Retinal pigment epithelial cell (primary cell): ENCODE data around the gene ERC2.

Experiments
- DNase-seq: peaks from one replicate; pipeline ENCODE4 v3.0.0-alpha.2; 2010; ENCODE audit warnings: low read depth
- H3K4me3 ChIP-seq: 2 replicates; pipeline ENCODE4 v1.5.1; 2011; ENCODE audit warnings: mild to moderate bottlenecking, low read length, control low read depth, moderate library complexity
- TF ChIP-seq, protein P1 (sequence below): conservative IDR thresholded peaks from 2 replicates; pipeline ENCODE4 v1.5.1; 2011; ENCODE audit warnings: low read depth, low read length, control low read depth, inconsistent platforms

The ERC2 gene

DNA sequence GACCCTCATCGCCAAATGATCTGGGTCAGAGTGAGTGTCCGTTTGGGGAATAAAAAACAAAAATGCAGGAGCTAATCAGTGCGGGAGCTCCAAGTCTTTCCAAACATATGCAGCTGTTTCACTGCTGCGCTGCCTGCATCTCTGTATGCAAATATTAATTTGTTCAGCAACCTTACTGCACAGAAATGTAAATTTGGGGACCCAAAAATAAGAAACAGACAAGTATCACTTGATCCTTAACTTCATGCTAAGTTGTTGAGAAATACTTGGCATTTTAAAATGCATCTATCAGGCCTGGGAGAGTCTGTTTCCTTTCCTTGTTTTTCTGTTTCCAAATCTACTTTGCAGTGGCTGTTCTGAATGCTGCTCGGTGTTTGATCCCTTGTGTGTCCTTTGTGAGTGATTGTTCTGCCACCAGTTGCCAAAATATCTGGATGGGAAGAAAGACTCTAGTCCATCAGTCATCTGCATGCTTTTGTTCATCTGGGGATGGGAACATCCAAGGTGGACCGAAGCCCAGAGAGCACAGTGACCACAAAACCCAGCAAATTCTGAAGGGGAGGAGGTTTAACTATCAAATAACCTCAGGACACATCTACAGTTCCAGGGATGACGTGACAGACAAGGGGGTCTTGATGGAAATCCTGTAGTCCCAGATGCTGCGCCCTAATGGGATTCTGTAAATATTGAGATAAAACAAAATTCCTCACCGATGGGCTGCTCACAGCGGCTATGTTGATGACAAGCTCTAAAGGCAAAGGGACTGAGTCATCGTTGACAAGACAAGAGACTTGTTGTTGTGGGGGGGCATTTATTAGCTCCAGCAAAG lies 781.6 kb downstream of the ERC2 start:
- no peak overlapping the region for H3K4me3 ChIP-seq
- TF ChIP-seq, protein P1, sequence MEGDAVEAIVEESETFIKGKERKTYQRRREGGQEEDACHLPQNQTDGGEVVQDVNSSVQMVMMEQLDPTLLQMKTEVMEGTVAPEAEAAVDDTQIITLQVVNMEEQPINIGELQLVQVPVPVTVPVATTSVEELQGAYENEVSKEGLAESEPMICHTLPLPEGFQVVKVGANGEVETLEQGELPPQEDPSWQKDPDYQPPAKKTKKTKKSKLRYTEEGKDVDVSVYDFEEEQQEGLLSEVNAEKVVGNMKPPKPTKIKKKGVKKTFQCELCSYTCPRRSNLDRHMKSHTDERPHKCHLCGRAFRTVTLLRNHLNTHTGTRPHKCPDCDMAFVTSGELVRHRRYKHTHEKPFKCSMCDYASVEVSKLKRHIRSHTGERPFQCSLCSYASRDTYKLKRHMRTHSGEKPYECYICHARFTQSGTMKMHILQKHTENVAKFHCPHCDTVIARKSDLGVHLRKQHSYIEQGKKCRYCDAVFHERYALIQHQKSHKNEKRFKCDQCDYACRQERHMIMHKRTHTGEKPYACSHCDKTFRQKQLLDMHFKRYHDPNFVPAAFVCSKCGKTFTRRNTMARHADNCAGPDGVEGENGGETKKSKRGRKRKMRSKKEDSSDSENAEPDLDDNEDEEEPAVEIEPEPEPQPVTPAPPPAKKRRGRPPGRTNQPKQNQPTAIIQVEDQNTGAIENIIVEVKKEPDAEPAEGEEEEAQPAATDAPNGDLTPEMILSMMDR, result no peak
- DNase-seq, result no peak

DNA sequence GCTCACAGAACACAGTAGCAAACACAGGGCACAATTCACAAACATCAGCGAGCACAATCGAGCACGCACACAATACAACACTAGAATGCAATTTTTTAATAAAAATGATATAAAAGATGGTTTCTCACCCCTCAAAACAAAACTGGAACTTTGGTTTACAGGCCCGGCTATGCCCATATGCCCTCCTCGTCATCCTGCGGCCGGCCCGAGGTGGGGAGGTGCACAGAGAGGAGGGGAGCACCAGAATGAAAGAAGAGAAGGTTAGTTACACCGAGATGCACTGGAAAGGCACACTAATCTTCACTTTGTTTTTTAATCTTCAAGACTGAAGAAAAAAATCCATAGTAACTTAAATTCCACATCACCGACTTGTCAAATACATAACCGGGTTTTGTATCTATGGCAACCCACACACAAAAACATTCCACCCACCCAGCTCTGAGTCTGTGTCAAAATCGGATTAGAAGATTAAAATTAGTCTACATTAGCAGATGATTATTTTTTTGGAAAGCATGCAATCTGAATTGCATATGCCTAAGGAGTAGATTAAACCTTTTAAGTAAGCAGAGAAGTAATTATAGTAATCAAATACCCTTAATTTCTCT lies 784.5 kb downstream of the ERC2 start:
- peak; percentile 98 for DNase-seq
- no peak overlapping the region for H3K4me3 ChIP-seq
- TF ChIP-seq, protein P1, result no peak

DNA sequence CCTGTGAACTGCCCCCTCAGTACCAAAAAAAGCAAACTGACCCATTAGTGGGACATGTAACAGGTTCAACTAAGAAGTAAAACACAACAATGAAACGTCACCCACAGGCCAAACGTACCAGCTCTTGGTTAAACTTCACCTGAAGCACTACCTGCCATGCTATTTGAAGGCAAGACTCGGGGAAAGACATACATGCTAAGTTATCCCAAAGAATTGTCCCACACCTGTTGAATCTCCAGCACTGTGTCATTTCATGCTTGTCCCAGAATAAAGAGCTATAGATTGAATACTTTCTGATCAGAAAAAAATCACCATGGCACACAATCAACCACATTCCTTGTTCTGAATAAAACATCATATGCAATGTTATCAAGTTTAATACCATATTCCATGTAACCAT lies 785.8 kb downstream of the ERC2 start:
- DNase-seq, result no peak
- TF ChIP-seq, protein P1, result no peak
- no peak overlapping the region for H3K4me3 ChIP-seq

DNA sequence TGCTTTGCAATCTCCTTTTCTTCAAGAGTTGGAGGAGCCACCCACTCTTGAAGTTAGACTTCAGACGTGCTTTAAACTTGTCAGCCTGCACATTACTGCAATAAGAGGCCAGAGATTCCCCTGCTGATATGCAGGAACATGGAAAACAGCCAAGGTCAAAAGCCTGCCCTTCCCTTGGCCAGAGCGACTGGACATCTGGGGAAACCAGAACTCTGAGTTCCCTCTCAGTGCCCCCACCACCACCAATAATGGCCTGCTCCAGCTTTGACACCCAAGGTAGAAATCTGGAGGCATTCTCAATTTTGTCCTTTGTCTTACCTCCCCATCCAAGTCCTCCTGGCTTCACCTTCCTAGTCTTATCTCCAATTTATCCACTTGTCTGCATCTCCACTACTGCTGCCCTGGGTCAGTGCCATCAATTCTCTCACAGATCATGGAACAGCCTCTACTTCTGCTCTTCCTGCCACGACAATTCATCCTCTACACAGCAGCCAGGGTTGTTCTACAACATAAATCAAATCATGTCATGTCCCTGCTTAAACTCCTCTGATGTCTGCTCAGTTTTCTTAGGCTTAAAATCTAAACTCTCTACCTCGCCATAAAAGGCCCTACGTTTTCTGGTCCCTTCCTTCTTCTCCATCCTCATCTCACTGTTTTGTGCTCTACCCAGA lies 789.6 kb downstream of the ERC2 start:
- TF ChIP-seq, protein P1, result no peak
- DNase-seq, result no peak
- no peak overlapping the region for H3K4me3 ChIP-seq

- TF ChIP-seq, protein P1, result no peak
- no peak overlapping the region for H3K4me3 ChIP-seq
- no peak for DNase-seq
Measured at GRCh38 chr3:55676643-55677042, 791.6 kb downstream of the ERC2 start.

DNA sequence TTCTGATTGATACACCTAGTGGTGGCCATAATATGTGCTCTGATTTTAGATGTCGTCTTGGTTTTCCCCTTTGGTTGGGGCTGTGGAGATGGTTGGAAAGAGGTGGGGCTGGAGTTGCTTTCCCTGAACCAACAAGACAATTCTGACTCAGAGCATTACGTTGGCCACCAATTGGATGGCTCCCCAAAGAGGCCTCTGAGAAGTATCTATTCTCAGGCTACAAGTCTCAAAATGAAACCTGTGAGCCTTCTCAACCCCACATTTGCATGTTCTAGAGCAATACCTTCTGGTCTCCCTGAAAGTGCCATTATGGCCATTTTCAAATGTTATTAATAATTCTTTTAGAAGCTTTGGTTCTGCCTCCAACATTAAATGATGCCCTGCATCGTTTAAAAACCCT lies 792.8 kb downstream of the ERC2 start:
- TF ChIP-seq, protein P1, result no peak
- DNase-seq, result no peak
- no peak overlapping the region for H3K4me3 ChIP-seq
